ENCODE data around the gene TRPM1.
"Not testable (repeated sequence)": the region's sequence is repeated elsewhere in the genome, so short reads cannot be mapped to it uniquely, and the experiment has no call there.

Gene TRPM1

GRCh38 chr15:31125061-31125460 lies 23.5 kb upstream of the TRPM1 start:
- no peak for DNase-seq (ENCODE audit: low read depth)

- DNase-seq (ENCODE audit: low read depth): no peak
Measured at GRCh38 chr15:31116423-31117030, 15.0 kb upstream of the TRPM1 start.

- no peak for DNase-seq (ENCODE audit: low read depth)
Measured at GRCh38 chr15:31111091-31111647, 9.6 kb upstream of the TRPM1 start.

GRCh38 chr15:31108836-31109235 lies 7.3 kb upstream of the TRPM1 start:
- DNase-seq (ENCODE audit: low read depth): no peak

- no peak for DNase-seq (ENCODE audit: low read depth)
Measured at GRCh38 chr15:31106495-31107300, 5.2 kb upstream of the TRPM1 start.

GRCh38 chr15:31104003-31104402 lies 2.5 kb upstream of the TRPM1 start:
- DNase-seq (ENCODE audit: low read depth): no peak

GRCh38 chr15:31102374-31103342 lies 1.1 kb upstream of the TRPM1 start:
- DNase-seq (ENCODE audit: low read depth): no peak

- DNase-seq (ENCODE audit: low read depth): no peak
Measured at GRCh38 chr15:31102039-31102321, 455 bp upstream of the TRPM1 start.

- DNase-seq (ENCODE audit: low read depth): no peak
Measured at GRCh38 chr15:31100738-31101137, 787 bp downstream of the TRPM1 start.

- no peak for DNase-seq (ENCODE audit: low read depth)
Measured at GRCh38 chr15:31098953-31099740, 2.4 kb downstream of the TRPM1 start.

- no peak for DNase-seq (ENCODE audit: low read depth)
Measured at GRCh38 chr15:31098491-31098917, 3.0 kb downstream of the TRPM1 start.

- no peak for DNase-seq (ENCODE audit: low read depth)
Measured at GRCh38 chr15:31096563-31096962, 5.0 kb downstream of the TRPM1 start.

- no peak for DNase-seq (ENCODE audit: low read depth)
Measured at GRCh38 chr15:31091481-31091880, 10.0 kb downstream of the TRPM1 start.

- no peak for DNase-seq (ENCODE audit: low read depth)
Measured at GRCh38 chr15:31090766-31091165, 10.8 kb downstream of the TRPM1 start.

- DNase-seq (ENCODE audit: low read depth): no peak
Measured at GRCh38 chr15:31089368-31090047, 12.0 kb downstream of the TRPM1 start.

- no peak for DNase-seq (ENCODE audit: low read depth)
Measured at GRCh38 chr15:31088672-31089367, 12.7 kb downstream of the TRPM1 start.

- not testable (repeated sequence) for DNase-seq (ENCODE audit: low read depth)
Measured at GRCh38 chr15:31088041-31088440, 13.5 kb downstream of the TRPM1 start.

- DNase-seq (ENCODE audit: low read depth): no peak
Measured at GRCh38 chr15:31086344-31086743, 15.2 kb downstream of the TRPM1 start.

GRCh38 chr15:31085359-31085758 lies 16.2 kb downstream of the TRPM1 start:
- DNase-seq (ENCODE audit: low read depth): no peak

- DNase-seq (ENCODE audit: low read depth): no peak
Measured at GRCh38 chr15:31084176-31084575, 17.3 kb downstream of the TRPM1 start.

Measured in activated gamma-delta T cell treated with anti-CD3 and anti-CD28 coated beads, Interleukin-2, amount 50 U/mL, for 16 hours (primary cell).